Measurements from ENCODE around the gene CBLN3.
A peak's percentile ranks its signal among the peaks of the same experiment; 100 is the strongest.
"Not testable (repeated sequence)": the region's sequence is repeated elsewhere in the genome, so short reads cannot be mapped to it uniquely, and the experiment has no call there.

CBLN3 gene

GRCh38 chr14:24429395-24430142 is at the start of gene CBLN3, which contains the start of gene KHNYN:
TSS of gene CBLN3 (minus strand) at chr14:24429668. CDS start at chr14:24429054, 614 bp downstream.
TSS of gene KHNYN (plus strand) at chr14:24429954. CDS start at chr14:24430731, 777 bp downstream.
- in situ Hi-C loops (cut with MboI; ENCODE audit: low sequenced_read_pairs, unreplicated experiment), result loop anchor here (10.0 kb wide), 1 partner anchor 65 kb away; the partner anchor contains the start of gene NFATC4
- peak; percentile 98 for DNase-seq (ENCODE audit: low spot score)
- TF ChIP-seq CTCF (IDR thresholded peaks at IDR 0.05; ENCODE audit: borderline replicate concordance, control extremely low read depth, extremely low read depth, insufficient read depth, missing control alignments), result no peak

- no peak for DNase-seq (ENCODE audit: low spot score)
- in situ Hi-C loops (cut with MboI; ENCODE audit: low sequenced_read_pairs, unreplicated experiment), result no loop called here
- TF ChIP-seq CTCF (IDR thresholded peaks at IDR 0.05; ENCODE audit: borderline replicate concordance, control extremely low read depth, extremely low read depth, insufficient read depth, missing control alignments), result no peak
Observed at GRCh38 chr14:24475261-24475660, 45.8 kb upstream of the CBLN3 start.

- DNase-seq (ENCODE audit: low spot score), result no peak
- in situ Hi-C loops (cut with MboI; ENCODE audit: low sequenced_read_pairs, unreplicated experiment), result no loop called here
- TF ChIP-seq CTCF (IDR thresholded peaks at IDR 0.05; ENCODE audit: borderline replicate concordance, control extremely low read depth, extremely low read depth, insufficient read depth, missing control alignments), result no peak
Observed at GRCh38 chr14:24473211-24473610, 43.7 kb upstream of the CBLN3 start.

- DNase-seq (ENCODE audit: low spot score), result not testable (repeated sequence)
Observed at GRCh38 chr14:24470450-24470849, 41.0 kb upstream of the CBLN3 start.

GRCh38 chr14:24465805-24466204 is 36.3 kb upstream of the CBLN3 start:
- in situ Hi-C loops (cut with MboI; ENCODE audit: low sequenced_read_pairs, unreplicated experiment), result no loop called here
- DNase-seq (ENCODE audit: low spot score), result no peak
- TF ChIP-seq CTCF (IDR thresholded peaks at IDR 0.05; ENCODE audit: borderline replicate concordance, control extremely low read depth, extremely low read depth, insufficient read depth, missing control alignments), result no peak

More at GRCh38 chr14:24470450-24470849, 41.0 kb upstream of the CBLN3 start:
- in situ Hi-C loops (cut with MboI; ENCODE audit: low sequenced_read_pairs, unreplicated experiment), result not testable (repeated sequence)

- in situ Hi-C loops (cut with MboI; ENCODE audit: low sequenced_read_pairs, unreplicated experiment), result no loop called here
- TF ChIP-seq CTCF (IDR thresholded peaks at IDR 0.05; ENCODE audit: borderline replicate concordance, control extremely low read depth, extremely low read depth, insufficient read depth, missing control alignments), result no peak
- no peak for DNase-seq (ENCODE audit: low spot score)
Observed at GRCh38 chr14:24465368-24465767, 35.9 kb upstream of the CBLN3 start.

All from GM13976 (cell line).